Measurements from ENCODE around the gene PDE7B.
"Not testable (repeated sequence)": the region's sequence is repeated elsewhere in the genome, so short reads cannot be mapped to it uniquely, and the experiment has no call there.

- TF ChIP-seq CTCF (optimal IDR thresholded peaks at IDR 0.05 in 1 of 3, IDR thresholded peaks at IDR 0.05 in 1 of 3, conservative IDR thresholded peaks at IDR 0.05 in 1 of 3; ENCODE audit: extremely low read depth in 1 of 3, insufficient read depth in 2 of 3, low read length in 3 of 3); EZH2 (IDR thresholded peaks at IDR 0.05; ENCODE audit: low read length): not testable (repeated sequence)
Observed at GRCh38 chr6:136105797-136106196, 254.3 kb downstream of the PDE7B start.
